Ascending aorta (tissue), 2 donors: ENCODE data around the gene UTP14A. TPM values are rescaled to one million over a fixed set of nuclear protein-coding genes. Genes with fewer than 3 reads are reported as not detected.

Experiments
- DNase-seq, 2 donors: peaks; one replicate each; pipeline ENCODE4 v3.0.0-alpha.2; 2019; ENCODE audit warnings: low spot score in 2 of 2
- H3K27ac ChIP-seq, 2 donors: fragments of 200-600 bp; sonication (generic); one replicate each; pipeline ENCODE4 v1.5.1; 2016 to 2017; ENCODE audit warnings: mild to moderate bottlenecking in 1 of 2
- H3K27me3 ChIP-seq: fragments of 200-600 bp; sonication (generic); one replicate; pipeline ENCODE4 v1.5.1; 2017
- H3K36me3 ChIP-seq, 2 donors: fragments of 200-600 bp; sonication (generic); one replicate each; pipeline ENCODE4 v1.5.1; 2016
- H3K4me1 ChIP-seq, 2 donors: fragments of 200-600 bp; sonication (generic); one replicate each; pipeline ENCODE4 v1.5.1; 2016 to 2017; ENCODE audit warnings: mild to moderate bottlenecking in 1 of 2
- H3K4me3 ChIP-seq, 2 donors: fragments of 200-600 bp; sonication (generic); one replicate each; pipeline ENCODE4 v1.5.1; 2016 to 2017; ENCODE audit warnings: mild to moderate bottlenecking in 1 of 2
- H3K9me3 ChIP-seq, 2 donors: fragments of 200-600 bp; sonication (generic); one replicate each; pipeline ENCODE4 v1.5.1; 2016
- CTCF ChIP-seq, 3 experiments: fragments of 200-600 bp in 2 of 3; fragments of 450-650 bp in 1 of 3; sonication (generic) in 2 of 3; IDR thresholded peaks; one replicate each; pipeline ENCODE4 v1.5.1; 2016 to 2019; ENCODE audit warnings: antibody characterized with exemption in 3 of 3, mild to moderate bottlenecking in 1 of 3, moderate library complexity in 1 of 3
- intact Hi-C: fragments of 100-400 bp; cut with DNase I; formaldehyde crosslinking; loops from one replicate; pipeline ENCODE4 v1.15.1; 2023
- total RNA-seq: library from RNA; depleted of rRNA; stranded (reverse); fragments of >200 nt; gene quantifications from one replicate; pipeline ENCODE4 v1.1.0, GENCODE V29; 2016

UTP14A gene
- total RNA-seq, 1 donor from 2014 or later: 1.1 TPM

DNA sequence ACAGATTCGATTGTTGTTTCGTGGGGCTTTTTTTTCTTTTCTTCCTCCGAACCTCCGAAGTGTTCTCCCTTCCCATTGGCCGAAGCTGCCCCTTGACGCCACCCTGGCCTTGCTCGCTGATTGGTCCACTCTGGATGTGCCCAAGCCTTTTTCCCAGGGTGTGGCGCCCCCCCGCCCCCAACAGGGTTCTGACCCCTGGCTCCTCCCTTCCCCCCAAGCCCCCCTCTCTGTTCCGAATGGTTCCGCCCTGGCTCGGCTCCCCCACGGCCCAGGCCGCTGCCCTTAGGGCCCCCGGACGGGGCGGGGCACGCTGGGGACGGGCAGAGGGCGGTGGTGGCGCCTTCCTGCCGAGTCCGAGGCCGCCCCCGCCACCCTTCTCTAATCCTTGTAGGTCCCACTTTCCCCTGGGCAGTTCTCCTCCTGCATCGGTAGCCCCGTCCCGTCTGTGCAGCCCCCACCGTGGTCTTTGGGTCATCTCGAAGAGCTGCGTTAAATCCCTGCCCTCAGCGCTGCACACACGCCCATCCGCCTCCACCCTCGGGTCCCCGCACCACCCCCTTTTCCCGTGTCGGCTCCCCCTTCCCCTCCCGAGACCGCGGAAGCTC lies 25.5 kb downstream of the UTP14A start:
- peak; percentile 60 to 94 for DNase-seq
- no peak for TF ChIP-seq CTCF (IDR thresholded peaks at IDR 0.05)
- Histone ChIP-seq H3K27ac (peak overlapping the region; percentile 83 to 86), H3K36me3 (peaks cover 0 to 3% of the 10 kb centered on the region in 2 donors), H3K4me1 (no peaks in the 10 kb centered on the region), H3K27me3 (no peaks in the 10 kb centered on the region), H3K9me3 (no peaks in the 10 kb centered on the region), H3K4me3 (peak overlapping the region; percentile 43 to 76)
- intact Hi-C loops: loop anchor here (1.0 to 5.0 kb wide), 4 partner anchors 21 to 241 kb away; partner anchors contain the start of genes BCORL1 and RAB33A

GRCh38 chrX:129932016-129932820 lies 26.3 kb downstream of the UTP14A start:
- H3K27ac ChIP-seq: peak overlapping the region; percentile 83 to 86
- DNase-seq: peak; percentile 61 to 91
- no peaks in the 10 kb centered on the region for H3K27me3 ChIP-seq
- H3K9me3 ChIP-seq: no peaks in the 10 kb centered on the region
- peak overlapping the region; percentile 32 to 76 for H3K4me3 ChIP-seq
- intact Hi-C loops: loop anchor here (1.0 to 5.0 kb wide), 3 partner anchors 21 to 240 kb away; partner anchors contain the start of genes BCORL1 and RAB33A
- peaks cover 0 to 3% of the 10 kb centered on the region in 2 donors for H3K36me3 ChIP-seq
- H3K4me1 ChIP-seq: no peaks in the 10 kb centered on the region
- TF ChIP-seq CTCF (IDR thresholded peaks at IDR 0.05): no peak

DNA sequence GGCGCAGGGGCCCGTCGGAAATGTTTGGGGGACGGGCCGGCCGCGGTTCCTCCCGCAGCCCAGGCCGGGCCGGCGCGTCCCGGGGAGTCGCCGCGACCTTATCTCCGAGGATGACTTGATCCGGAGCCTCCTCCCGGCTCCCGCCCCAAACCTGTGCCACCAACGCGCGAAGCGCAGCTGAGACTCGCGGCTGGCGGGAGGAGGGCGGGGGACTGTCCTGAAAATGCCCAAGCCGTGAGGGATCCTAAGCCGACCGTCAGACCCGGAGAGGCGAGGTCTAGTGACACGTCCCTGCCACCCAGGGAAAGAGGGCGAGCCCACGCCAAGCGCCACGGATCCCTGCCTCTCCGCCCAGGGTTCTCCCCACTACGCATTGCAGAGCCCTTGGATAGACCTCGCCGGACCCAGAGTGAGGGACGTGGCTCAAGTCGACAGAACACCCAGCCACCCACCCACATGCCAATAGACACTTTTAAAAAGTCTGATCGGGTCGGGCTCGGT lies 26.9 kb downstream of the UTP14A start:
- Histone ChIP-seq H3K36me3 (peaks cover 0 to under 1% of the 10 kb centered on the region in 2 donors), H3K4me1 (no peaks in the 10 kb centered on the region), H3K27me3 (no peaks in the 10 kb centered on the region), H3K9me3 (no peaks in the 10 kb centered on the region), H3K4me3 (peak overlapping the region; percentile 32 to 76), H3K27ac (peak overlapping the region in 1 of 2 donors; percentile 50)
- no peak for DNase-seq
- no peak for TF ChIP-seq CTCF (IDR thresholded peaks at IDR 0.05)
- intact Hi-C loops: loop anchor here (1.0 to 5.0 kb wide), 3 partner anchors 20 to 239 kb away; partner anchors contain the start of genes BCORL1 and RAB33A

- TF ChIP-seq CTCF (IDR thresholded peaks at IDR 0.05): no peak
- H3K9me3 ChIP-seq: no peaks in the 10 kb centered on the region
- H3K4me3 ChIP-seq: no peak overlapping the region
- no peaks in the 10 kb centered on the region for H3K36me3 ChIP-seq
- intact Hi-C loops: loop anchor here (2.0 to 5.0 kb wide), 2 partner anchors 19 to 239 kb away; partner anchors contain the start of gene RAB33A
- H3K27ac ChIP-seq: no peak overlapping the region
- no peaks in the 10 kb centered on the region for H3K4me1 ChIP-seq
- no peaks in the 10 kb centered on the region for H3K27me3 ChIP-seq
- no peak for DNase-seq
These were observed 27.7 kb downstream of the UTP14A start for GRCh38 chrX:129933700-129934099.

DNA sequence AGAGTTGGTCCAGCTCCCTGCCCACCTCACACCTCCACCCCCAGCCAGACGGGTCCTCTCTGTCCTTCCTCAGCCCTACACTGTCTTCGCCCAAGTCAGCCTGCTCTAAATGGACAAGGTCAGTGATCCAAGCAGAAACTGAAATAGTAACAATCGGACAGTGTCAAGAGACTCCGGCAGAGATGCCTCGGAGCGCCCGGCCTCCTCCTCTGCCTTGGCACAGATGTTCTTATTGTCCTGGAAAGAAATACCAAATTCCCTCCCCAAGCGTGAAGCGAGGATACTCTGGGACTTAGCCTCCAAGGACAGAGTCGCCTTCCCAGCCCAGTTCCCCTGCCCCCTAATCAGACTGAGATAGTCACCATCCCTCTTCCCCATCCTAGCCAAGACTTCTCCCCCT lies 28.5 kb downstream of the UTP14A start:
- H3K27me3 ChIP-seq: no peaks in the 10 kb centered on the region
- H3K9me3 ChIP-seq: no peaks in the 10 kb centered on the region
- H3K27ac ChIP-seq: no peak overlapping the region
- intact Hi-C loops: loop anchor here (5.0 kb wide), 1 partner anchor 238 kb away; the partner anchor contains the start of gene RAB33A
- H3K4me1 ChIP-seq: no peaks in the 10 kb centered on the region
- no peak for TF ChIP-seq CTCF (IDR thresholded peaks at IDR 0.05)
- H3K36me3 ChIP-seq: no peaks in the 10 kb centered on the region
- DNase-seq: no peak
- no peak overlapping the region for H3K4me3 ChIP-seq
